Osteoblast (primary cell): ENCODE measurements around the gene ZMIZ1. TPM values are rescaled to one million over a fixed set of nuclear protein-coding genes. Genes with fewer than 3 reads are reported as not detected.

Source experiments
- DNase-seq: peaks from one replicate; pipeline ENCODE4 v3.0.0; 2011; ENCODE audit warnings: low spot score, mixed read lengths; ENCODE audit not compliant: insufficient read length; ENCODE audit errors: missing footprints
- H2AFZ ChIP-seq: 2 replicates; pipeline ENCODE4 v1.6.0; 2011; ENCODE audit warnings: mild to moderate bottlenecking, low read length
- H3K27ac ChIP-seq: 2 replicates; pipeline ENCODE4 v1.5.1; 2011; ENCODE audit warnings: mild to moderate bottlenecking, low read depth, low read length, moderate library complexity
- H3K27me3 ChIP-seq: 2 replicates; pipeline ENCODE4 v1.6.0; 2012; ENCODE audit warnings: mild to moderate bottlenecking, control low read depth, inconsistent platforms, low read length, moderate library complexity; ENCODE audit not compliant: insufficient read depth
- H3K36me3 ChIP-seq: 2 replicates; pipeline ENCODE4 v1.5.1; 2011; ENCODE audit warnings: mild to moderate bottlenecking, low read length, control low read depth, moderate library complexity; ENCODE audit not compliant: insufficient read depth
- H3K4me1 ChIP-seq: 2 replicates; pipeline ENCODE4 v1.5.1; 2011; ENCODE audit warnings: mild to moderate bottlenecking, low read length, control low read depth, moderate library complexity; ENCODE audit not compliant: insufficient read depth
- H3K4me2 ChIP-seq: 2 replicates; pipeline ENCODE4 v1.6.0; 2011; ENCODE audit warnings: mild to moderate bottlenecking, low read length; ENCODE audit not compliant: insufficient read depth
- H3K4me3 ChIP-seq: fragments of 200-600 bp; sonication (generic); 3 replicates; pipeline ENCODE4 v1.5.1; 2012; ENCODE audit warnings: mild to moderate bottlenecking, low read length, inconsistent platforms; ENCODE audit not compliant: insufficient read depth
- H3K79me2 ChIP-seq: 2 replicates; pipeline ENCODE4 v1.6.0; 2012; ENCODE audit warnings: mild to moderate bottlenecking, low read length, control low read depth, inconsistent platforms; ENCODE audit not compliant: insufficient read depth
- H3K9me3 ChIP-seq: 2 replicates; pipeline ENCODE4 v1.5.1; 2011; ENCODE audit warnings: low read depth, low read length, control low read depth
- H4K20me1 ChIP-seq: 2 replicates; pipeline ENCODE4 v1.6.0; 2012; ENCODE audit warnings: mild to moderate bottlenecking, low read length, control low read depth; ENCODE audit not compliant: insufficient read depth
- CTCF ChIP-seq: IDR thresholded peaks from 2 replicates; pipeline ENCODE4 v1.5.1; 2011; ENCODE audit warnings: mild to moderate bottlenecking, low read depth, low read length, moderate library complexity; ENCODE audit errors: extremely low read depth
- total RNA-seq: library from RNA; depleted of rRNA; stranded (reverse); fragments of >200 nt; gene quantifications from 2 replicates; pipeline ENCODE4 v1.2.3, GENCODE V29; 2012

Gene ZMIZ1
- total RNA-seq, 1 donor, result 40.9 TPM

GRCh38 chr10:79020605-79021004 is 48.2 kb upstream of the ZMIZ1 start:
- TF ChIP-seq CTCF, result no peak
- Histone ChIP-seq H3K9me3 (no peaks in the 10 kb centered on the region), H3K27ac (no peak overlapping the region), H4K20me1 (no peaks in the 10 kb centered on the region), H3K79me2 (no peaks in the 10 kb centered on the region), H3K4me2 (no peak overlapping the region), H3K36me3 (no peaks in the 10 kb centered on the region), H3K4me1 (no peaks in the 10 kb centered on the region), H2AFZ (no peak overlapping the region), H3K4me3 (no peak overlapping the region), H3K27me3 (no peaks in the 10 kb centered on the region)
- peak; percentile 35 for DNase-seq

- H3K27me3 ChIP-seq, result no peaks in the 10 kb centered on the region
- no peaks in the 10 kb centered on the region for H4K20me1 ChIP-seq
- H3K9me3 ChIP-seq, result no peaks in the 10 kb centered on the region
- H3K36me3 ChIP-seq, result no peaks in the 10 kb centered on the region
- no peak overlapping the region for H2AFZ ChIP-seq
- TF ChIP-seq CTCF, result no peak
- peak; percentile 50 for DNase-seq
- no peaks in the 10 kb centered on the region for H3K79me2 ChIP-seq
- no peaks in the 10 kb centered on the region for H3K4me1 ChIP-seq
- H3K27ac ChIP-seq, result no peak overlapping the region
- no peak overlapping the region for H3K4me2 ChIP-seq
- no peak overlapping the region for H3K4me3 ChIP-seq
Measured at GRCh38 chr10:79021331-79021907, 47.3 kb upstream of the ZMIZ1 start.

GRCh38 chr10:79021948-79022499 is 46.7 kb upstream of the ZMIZ1 start:
- TF ChIP-seq CTCF, result no peak
- DNase-seq, result peak; percentile 74

DNA sequence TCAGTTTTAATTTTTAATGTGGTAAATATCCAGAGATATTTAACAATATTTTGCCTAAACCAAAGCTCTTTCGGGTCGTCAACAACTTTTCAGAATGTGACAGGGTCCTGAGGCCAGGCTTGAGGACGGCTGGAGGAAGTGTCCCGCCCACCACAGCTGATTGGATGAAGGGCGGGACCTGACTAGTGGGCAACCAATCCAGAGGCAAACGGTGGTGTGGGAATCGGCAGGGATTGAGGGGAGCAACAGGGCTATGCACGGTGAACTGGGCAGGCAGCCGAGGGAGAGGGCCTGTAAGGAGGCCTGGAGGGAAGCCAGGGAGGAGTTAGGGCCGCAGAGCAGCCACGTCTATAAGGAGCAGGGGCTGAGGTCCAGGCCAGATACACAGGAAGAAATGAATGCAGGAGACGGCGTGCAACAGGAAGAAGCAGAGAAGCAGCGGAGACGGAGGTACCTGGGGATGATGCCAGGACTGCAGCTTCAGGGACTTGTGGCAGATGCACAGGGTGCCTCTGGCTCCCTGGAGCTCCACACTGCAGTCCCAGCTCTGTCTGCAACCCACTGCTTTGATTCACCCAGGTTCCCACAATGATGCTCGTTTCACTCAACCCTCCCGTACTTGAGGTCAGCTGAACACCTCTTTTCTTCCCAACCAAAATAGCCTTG is 46.1 kb upstream of the ZMIZ1 start:
- Histone ChIP-seq H3K27ac (no peak overlapping the region), H3K4me3 (no peak overlapping the region), H3K27me3 (no peaks in the 10 kb centered on the region), H2AFZ (no peak overlapping the region), H3K4me2 (no peak overlapping the region), H3K9me3 (no peaks in the 10 kb centered on the region), H3K79me2 (no peaks in the 10 kb centered on the region), H4K20me1 (no peaks in the 10 kb centered on the region), H3K4me1 (no peaks in the 10 kb centered on the region), H3K36me3 (no peaks in the 10 kb centered on the region)
- no peak for TF ChIP-seq CTCF
- peak; percentile 79 for DNase-seq

More at GRCh38 chr10:79021948-79022499, 46.7 kb upstream of the ZMIZ1 start:
- no peak overlapping the region for H3K27ac ChIP-seq
- H3K4me2 ChIP-seq, result no peak overlapping the region
- H3K36me3 ChIP-seq, result no peaks in the 10 kb centered on the region
- no peaks in the 10 kb centered on the region for H4K20me1 ChIP-seq
- H3K9me3 ChIP-seq, result no peaks in the 10 kb centered on the region
- no peak overlapping the region for H2AFZ ChIP-seq
- no peak overlapping the region for H3K4me3 ChIP-seq
- no peaks in the 10 kb centered on the region for H3K4me1 ChIP-seq
- H3K27me3 ChIP-seq, result no peaks in the 10 kb centered on the region
- no peaks in the 10 kb centered on the region for H3K79me2 ChIP-seq
